Activated CD4-positive, alpha-beta T cell treated with anti-CD3 and anti-CD28 coated beads for 24 hours (primary cell): ENCODE data around the gene NHSL2.
"Not testable (repeated sequence)": the region's sequence is repeated elsewhere in the genome, so short reads cannot be mapped to it uniquely, and the experiment has no call there.

Experiments used
- DNase-seq, 2 donors: peaks; one replicate each; pipeline ENCODE4 v3.0.0-alpha.2; 2020; ENCODE audit warnings: low read depth in 2 of 2

Gene NHSL2

GRCh38 chrX:72169008-72169728 lies 258.5 kb downstream of the NHSL2 start:
- DNase-seq: peak in 1 of 2 donors; percentile 5

- DNase-seq: not testable (repeated sequence)
These were observed 265.6 kb downstream of the NHSL2 start for GRCh38 chrX:72176289-72176688.

GRCh38 chrX:72176981-72177380 lies 266.3 kb downstream of the NHSL2 start:
- no peak for DNase-seq

- DNase-seq: no peak
These were observed 269.9 kb downstream of the NHSL2 start for GRCh38 chrX:72180539-72180938.

- DNase-seq: peak; percentile 67 to 70
These were observed 270.8 kb downstream of the NHSL2 start, which contains the start of gene PIN4 for GRCh38 chrX:72181178-72182125. TSS of gene PIN4 (plus strand) at chrX:72181757. CDS start at chrX:72181786, 29 bp downstream.

- no peak for DNase-seq
These were observed 272.3 kb downstream of the NHSL2 start for GRCh38 chrX:72182924-72183323.

GRCh38 chrX:72201836-72202536 lies 291.3 kb downstream of the NHSL2 start:
- no peak for DNase-seq
